ENCODE results near the gene SIGLEC6.

Gene SIGLEC6

DNA sequence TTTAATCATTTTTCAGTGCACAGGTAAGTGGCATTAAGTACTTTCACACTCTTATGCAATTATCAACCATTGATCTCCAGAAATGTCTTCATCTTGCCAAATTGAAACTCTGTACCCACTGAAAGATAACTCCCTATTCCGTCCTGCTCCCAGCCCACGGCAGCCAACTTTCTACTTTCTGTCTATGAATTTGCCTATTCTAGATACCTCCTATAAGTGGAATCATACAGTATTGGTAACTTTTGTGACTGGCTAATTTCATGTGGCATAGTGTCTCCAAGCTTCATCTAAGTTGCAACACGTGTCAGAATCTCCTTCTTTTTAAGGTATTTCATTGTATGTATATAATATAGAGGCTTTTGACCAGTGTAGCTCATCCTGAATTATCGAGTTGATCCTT, 58.9 kb downstream of the SIGLEC6 start:
- DNase-seq, result no peak

DNA sequence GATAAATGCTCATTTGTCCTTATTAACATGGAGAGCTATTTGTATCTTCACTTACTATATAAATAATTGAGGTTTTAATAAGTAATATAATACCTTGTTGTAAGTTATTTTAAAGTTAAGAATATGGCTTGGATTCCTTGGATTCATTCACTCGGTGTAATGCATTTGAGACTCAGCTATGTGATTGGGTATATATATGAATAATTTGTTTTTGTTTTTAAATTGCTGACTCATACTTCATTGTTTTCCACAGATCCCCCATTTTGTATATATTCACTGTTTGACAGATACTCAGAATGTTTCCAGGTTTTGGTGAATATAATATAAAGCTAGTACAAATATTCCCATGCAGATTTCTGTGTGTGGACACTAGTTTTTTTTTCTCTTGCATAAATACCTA, 59.9 kb downstream of the SIGLEC6 start:
- no peak for DNase-seq

DNA sequence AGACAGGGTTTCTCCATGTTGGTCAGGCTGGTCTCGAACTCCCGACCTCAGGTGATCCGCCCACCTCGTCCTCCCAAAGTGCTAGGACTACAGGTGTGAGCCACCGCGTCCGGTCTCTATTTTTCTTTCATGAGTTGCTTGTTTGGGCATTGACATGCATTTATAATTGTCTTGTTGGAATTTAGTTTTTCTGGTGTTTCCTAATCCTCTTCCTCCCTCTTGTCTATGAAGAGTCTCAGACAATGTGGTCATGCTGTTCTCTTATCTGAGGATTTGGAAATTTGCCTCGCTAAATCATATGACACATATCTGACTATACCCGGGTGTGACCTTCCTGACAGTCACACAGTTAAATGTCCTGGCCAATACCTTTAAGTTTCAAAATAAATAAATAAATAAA, 60.5 kb downstream of the SIGLEC6 start:
- no peak for DNase-seq

DNA sequence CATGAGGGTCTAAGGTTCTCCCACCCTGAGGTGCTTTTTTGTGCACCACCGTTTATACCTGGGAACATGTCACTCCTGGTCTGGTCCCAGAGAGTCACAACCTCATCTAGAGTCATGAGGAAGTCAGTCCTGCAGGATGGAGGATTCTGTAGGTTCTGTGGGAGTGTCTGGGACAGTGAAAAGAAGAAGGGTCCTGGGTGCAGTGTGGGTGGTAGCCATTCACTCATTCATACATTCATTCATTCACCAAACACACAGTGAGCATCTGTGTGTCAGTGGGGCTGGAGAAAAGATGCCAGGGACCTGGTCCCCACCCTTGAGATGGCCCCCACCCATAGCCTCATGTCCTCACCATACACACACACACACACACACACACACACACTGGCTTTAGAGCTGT, 61.8 kb downstream of the SIGLEC6 start:
- no peak for DNase-seq

DNA sequence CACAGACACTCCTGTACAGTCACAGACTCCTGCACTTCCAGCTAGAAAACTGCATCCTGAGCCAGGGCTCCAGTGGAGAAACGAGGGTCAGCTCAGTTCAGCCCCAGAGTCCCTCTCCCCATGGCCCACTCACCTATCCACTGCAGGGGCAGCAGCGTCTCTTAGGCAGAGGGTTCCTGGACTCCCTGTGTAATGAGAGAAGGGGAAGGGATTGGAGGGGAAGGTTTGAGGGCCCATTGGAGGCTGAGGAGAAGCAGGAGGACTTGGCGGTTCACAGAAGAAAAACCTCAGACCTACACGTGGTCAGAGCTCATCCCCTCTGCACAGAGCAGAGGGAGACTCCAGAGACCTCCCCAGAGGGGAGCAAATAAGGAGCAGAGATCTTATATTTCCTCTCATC, 62.3 kb downstream of the SIGLEC6 start:
- DNase-seq, result no peak

DNA sequence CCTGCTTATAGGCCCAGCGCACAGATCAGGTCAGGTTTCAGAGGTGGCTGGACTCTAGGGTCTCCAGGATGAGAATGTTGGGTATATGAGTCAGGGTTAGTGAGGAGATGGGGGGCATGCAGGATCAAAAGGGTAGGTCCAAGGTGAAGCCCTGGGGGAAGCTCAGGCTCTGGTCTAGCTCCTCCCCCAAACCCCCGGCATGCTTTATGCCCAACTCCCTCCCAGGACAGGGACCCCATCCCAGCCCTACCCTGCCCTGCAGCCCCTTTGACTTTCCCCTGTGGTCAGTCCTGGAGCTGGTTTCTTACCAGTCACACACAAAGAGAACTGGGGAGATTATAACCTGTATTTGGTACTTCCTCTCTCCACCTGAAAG, 62.9 kb downstream of the SIGLEC6 start:
- no peak for DNase-seq

DNA sequence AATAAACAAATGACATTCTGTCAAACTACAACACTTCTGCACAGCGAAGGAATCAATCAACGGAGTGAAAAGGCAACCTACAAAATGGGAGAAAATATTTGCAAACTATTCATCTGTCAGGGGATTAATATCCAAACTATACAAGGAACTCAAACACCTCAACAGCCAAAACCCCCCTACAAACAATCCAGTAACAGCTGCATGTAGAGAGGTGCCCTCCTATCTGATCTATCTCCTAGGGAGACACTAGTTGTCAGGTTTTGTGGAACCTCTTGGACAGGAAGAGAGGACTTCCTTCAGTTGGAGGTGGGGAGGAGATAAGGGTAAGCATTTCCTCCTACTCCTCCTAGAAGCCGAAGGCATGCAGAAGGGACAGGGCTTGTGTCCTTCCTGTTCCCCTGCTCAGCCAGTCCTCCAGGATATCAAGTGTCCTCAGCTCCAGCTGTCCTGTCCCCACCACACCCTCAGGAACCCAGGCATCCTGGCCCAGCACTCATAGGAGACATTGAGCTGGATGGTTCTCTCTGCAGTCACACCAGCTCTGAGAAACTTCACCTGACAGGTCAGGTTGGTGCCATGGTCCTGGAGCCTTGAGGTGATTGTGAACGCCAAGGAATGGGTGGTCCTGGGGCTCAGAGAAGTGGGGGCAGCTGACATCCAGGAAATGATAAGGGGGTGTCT, 63.5 kb downstream of the SIGLEC6 start:
- no peak for DNase-seq
